ENCODE results near the gene KLKB1.

The KLKB1 gene

DNA sequence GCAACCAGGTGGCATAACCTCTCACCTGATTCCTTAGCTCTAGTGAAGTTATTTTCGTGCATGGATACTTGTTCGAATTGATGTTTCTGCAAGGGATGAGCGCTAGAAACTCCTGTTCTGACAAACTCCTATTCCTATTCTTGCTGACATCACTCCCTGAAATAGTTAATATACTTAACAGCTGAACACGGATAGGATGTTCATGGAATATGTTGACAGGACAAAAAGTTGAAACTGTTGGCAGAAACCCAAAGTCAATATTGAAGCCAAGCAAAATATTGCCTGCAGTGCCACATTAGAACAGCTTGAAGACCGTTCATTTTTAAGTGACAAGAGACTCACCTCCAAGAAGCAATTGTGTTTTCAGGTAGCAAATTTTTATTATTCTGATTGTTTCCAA, at the start of gene KLKB1:
Gene KLKB1 (plus strand): TSS at position 287 of the 400 bp plus-strand sequence. CDS start 689 bp downstream, outside the sequence.
- DNase-seq: no peak

DNA sequence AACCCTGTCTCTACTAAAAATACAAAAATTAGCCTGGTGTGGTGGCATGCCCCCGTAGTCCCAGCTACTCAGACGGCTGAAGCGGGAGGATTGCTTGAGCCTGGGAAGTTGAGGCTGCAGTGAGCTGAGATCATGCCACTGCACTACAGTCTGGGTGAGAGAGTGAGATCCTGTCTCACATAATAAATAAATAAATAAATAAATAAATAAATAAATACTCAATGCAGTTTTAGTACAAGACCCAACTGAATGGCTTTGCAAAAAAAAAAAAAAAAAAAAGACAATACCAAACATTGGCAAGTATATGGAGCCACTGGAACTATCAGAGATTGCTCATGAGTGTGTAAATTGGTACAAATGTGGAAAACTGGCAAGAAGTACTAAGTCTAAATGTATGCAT, 39.2 kb upstream of the KLKB1 start:
- no peak for DNase-seq

DNA sequence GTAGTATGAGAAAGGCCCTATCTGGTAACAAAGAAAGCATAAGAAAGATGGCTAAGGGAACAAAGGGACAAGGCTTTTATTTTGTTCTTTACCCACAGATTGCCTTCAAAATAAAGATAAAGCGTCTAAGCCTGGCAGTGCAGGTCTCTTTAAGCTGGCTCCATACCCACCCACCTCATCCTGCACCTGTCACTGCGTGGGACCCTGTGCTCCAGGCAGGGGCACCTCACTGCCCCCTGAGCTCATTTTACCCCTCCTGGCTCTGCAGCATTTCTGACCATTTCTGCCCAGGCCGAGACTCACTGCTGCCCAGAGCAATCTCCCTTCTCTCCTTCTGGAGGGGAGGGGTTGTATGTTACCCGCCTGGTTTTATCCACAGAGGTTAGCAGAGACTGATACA, 37.7 kb upstream of the KLKB1 start:
- DNase-seq: no peak

DNA sequence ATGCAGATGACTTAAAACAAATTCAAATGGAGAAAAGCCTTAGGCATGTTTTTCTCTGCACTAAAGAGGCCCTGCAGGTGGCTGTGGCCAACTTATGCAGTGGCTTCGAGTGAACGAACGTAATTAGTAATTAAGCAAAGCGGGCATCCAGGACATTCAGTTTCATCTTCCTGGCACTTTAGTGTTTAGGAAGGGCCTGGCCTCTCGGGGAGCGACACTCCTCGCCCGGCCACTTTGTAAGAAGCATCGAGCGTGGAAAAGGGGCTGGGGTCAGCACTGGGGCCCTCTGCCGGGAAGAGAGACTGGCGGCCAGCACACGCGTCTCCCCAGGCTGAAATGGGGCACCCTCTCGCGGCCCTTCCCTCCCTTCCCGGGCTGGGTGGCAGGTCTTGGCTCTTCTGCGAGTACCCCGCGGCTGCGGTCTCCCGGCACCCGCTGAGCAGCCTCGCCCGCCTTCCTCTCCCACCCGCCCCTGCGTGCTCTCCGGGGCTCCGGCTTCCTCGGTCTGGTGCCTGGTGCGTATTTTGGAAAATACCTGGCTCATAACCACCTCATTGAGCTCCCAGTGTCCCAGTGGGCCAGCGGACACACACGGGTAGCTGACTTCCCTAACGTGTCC, 36.6 kb upstream of the KLKB1 start:
- DNase-seq: peak; percentile 38

DNA sequence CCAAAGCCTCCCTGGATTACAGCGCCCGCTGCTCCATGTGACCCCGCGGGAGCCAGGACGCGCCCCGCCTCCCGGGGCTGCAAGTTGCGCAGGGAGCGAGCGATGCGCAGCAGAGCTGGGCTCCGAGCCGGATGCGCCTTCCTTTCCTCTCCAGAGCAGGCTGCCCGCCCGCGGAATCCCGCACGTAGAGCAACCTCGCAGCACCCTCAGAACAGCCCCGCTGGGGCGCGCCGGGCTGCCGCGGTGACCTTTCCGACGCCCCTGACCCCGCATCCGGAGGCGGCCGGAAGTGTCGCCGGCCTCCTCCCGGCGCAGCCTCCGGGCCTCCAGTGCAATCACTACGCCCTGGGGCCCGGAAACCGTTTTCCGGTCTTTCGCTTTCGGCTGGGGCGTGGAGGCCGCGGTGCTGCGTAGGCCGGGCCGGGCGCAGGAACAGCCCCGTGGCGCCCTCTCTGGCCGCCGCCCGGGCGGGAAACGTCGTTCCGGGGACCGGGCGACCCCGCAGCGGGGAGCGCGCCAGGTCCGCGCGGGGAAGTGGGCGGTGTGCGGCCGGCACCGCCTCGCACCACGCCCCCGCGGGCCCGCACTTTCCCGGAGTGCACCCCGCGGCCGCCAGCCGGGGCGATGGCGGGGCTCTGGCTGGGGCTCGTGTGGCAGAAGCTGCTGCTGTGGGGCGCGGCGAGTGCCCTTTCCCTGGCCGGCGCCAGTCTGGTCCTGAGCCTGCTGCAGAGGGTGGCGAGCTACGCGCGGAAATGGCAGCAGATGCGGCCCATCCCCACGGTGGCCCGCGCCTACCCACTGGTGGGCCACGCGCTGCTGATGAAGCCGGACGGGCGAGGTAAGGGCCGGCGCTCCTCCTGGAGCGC, 35.9 kb upstream of the KLKB1 start, which contains the start of gene CYP4V2:
Gene CYP4V2 (plus strand): TSS at position 368 of the 866 bp plus-strand sequence. CDS start 257 bp downstream, at position 625.
- peak; percentile 77 to 79 for DNase-seq

DNA sequence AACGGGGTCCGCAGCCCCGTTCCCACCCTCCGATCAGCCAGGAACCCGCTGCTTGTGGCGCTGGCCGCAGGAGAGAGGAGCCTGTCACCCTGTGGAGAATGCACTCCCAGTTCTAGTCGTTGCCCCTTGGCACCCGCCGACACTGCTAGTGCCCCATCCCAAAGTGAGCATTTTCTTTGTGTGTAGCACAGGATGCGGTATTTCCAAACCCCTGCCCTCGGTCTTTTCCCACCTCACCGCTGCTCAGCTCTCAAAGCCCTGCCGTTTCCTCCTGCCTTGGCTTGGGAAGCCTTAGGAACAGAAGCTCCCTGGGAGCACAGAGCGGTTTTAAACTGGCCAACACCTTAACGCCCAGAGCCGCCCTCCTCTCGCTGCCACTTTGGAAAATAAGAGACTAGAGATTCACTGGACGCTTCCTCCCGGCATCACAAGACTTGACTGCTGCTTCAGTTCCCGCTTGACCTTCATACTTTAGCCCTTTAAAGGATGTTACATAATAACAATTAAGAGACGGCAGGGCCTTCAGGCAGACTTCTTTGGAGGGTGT, 35.2 kb upstream of the KLKB1 start:
- DNase-seq: peak; percentile 16 to 21

DNA sequence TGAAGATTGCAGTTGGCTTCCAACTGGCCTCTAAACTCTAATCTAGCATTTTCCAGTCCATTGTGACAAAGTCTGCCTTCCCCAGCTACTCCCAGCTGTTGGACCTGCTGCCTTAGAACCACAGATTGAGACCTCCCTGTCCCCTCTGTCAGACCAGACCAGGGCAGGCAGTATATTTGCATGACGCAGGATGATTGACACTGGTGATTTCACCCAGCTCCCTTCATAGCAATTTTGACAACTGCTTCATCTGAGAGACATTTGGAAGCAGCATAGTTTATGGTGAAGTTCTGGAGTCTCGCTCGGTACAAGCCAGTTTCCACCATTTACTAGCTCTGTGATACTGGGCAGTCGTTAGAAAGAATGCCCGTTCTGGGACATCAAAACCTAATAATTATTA, 33.5 kb upstream of the KLKB1 start:
- DNase-seq: no peak

DNA sequence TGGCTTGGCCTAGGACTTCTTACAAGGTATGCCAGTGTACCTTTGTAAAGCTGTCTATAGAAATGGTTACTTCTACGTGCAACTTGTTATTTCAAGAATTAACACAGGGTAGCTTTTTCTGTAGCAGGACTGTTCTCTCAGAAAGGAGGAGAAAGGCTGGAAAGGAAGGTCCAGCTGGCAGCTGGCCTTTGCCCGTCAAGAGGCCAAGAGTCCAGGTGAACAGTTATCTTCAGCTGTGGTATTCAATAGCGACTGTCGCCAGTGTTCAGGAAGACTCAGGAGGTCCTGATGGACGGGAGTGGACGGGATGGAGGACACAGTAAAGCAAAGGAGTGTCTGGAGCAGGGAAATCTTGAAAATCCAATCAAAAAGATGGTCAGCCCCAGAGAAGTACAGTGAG, 31.2 kb upstream of the KLKB1 start:
- DNase-seq: no peak

DNA sequence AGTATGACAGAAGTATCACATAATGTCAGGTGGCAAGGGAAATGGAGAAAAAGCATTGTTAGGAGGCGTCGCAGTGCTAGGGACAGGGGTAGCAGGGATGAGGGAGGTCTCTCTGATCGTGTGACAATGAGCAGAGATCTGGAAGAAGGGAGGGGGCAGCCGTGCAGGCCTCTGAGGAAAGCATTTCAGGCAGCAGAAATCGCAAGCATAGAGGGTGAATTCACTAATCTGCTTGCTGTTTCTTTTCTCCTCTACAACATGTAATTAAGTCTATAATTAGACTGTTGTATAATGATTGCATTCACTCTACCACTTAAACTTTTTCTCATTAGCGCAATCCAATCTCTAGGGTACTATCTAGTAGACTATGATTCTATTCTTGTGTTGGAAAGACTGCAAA, 26.8 kb upstream of the KLKB1 start:
- no peak for DNase-seq

DNA sequence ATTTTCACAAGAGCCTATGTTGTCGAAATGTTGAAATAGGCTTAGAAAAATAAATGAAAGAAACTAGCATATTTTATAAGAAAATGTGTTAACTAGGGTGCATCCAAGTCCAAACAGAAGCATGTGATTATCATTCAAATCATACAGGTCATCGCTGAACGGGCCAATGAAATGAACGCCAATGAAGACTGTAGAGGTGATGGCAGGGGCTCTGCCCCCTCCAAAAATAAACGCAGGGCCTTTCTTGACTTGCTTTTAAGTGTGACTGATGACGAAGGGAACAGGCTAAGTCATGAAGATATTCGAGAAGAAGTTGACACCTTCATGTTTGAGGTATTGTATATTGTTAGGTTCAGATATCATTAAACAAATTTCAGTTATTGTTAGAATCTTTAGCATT, 26.3 kb upstream of the KLKB1 start:
- no peak for DNase-seq

DNA sequence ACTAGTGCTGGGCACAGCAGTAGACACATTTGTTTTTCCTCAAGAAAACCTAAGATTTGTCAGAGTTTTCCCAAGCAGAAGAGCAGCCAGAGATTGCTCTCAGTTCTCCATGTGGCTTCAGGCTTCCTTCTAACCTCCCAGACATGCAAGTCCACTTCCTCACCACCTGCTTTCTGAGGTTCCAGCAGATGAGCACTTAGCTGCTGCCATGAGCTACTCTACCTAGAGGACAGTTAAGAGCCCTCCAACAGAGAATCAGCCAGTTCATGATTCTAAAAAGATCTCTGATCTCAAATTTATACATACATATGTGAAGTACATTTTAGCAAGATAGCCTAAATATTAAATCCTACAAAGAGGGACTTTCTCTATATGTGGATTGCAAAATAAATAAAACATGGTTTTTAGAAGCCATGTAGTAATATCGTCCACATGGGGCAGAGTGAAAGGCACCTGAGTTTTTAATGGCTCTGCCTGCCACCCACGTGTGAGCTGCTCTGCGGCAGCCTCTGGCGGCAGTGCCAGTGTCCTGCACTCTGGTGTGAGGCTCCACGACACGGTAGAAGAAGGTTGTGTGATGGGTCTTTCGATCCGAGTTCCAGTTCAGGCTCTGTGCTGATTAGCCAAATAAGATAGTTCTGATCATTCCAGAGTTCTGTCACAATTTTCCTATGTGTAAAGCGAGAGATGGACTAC, 25.6 kb upstream of the KLKB1 start:
- peak; percentile 23 to 38 for DNase-seq

DNA sequence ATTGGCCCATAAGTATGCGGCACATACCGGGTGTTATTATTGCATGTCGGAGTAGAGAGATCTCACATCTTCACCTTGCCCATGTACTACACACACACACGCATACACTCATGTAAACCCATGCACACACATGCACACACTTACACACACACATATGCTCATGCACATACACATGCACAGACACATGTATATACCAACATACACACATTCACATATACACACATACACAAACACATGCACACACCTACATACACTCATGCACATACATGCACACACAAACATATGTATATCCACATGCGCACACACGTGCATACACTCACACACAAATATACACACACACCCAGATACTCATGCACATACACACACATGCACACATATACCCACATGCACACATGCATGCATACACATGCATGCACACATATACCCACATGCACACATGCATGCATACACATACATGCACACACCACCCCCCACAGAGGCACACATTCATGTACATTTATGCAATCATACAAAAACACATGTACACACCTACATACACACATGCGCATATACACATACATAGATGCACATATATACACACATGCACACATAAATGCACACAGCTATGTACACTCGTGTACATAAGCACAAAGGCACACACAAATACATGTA, 24.7 kb upstream of the KLKB1 start:
- no peak for DNase-seq

DNA sequence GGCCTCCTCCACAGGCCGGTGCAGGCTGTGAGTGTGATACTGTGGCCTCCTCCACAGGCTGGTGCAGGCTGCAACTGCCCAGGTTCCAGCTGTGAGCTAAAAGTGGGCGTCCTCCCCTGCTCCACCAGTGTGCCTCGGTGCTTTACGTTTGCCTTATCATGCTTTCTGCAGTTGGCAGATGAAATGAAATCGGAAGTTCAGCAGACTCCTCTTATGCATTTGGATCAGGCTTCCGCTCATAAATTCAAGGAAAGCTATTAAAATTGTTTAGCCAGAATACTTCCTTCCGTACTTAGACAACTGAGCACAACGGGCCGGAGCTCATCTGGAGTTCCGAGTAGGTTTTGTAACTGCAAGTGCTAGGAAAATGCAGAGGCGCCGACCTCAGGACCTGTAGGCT, 23.9 kb upstream of the KLKB1 start:
- DNase-seq: no peak

DNA sequence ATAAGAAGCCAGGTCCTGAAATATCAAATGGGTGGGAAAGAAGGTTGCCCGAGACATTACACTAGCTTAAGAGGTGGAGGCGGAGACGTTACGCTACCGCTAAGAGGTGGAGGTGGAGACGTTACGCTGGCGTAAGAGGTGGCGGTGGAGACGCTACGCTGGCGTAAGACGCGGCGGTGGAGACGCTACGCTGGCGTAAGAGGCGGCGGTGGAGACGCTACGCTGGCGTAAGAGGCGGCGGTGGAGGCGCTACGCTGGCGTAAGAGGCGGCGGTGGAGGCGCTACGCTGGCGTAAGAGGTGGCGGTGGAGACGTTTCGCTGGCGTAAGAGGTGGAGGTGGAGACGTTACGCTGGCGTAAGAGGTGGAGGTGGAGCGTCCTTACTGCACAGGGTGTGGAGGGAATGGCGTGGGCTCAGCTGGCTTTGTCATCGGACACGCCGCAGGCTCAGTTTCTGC, 23.2 kb upstream of the KLKB1 start:
- no peak for DNase-seq

DNA sequence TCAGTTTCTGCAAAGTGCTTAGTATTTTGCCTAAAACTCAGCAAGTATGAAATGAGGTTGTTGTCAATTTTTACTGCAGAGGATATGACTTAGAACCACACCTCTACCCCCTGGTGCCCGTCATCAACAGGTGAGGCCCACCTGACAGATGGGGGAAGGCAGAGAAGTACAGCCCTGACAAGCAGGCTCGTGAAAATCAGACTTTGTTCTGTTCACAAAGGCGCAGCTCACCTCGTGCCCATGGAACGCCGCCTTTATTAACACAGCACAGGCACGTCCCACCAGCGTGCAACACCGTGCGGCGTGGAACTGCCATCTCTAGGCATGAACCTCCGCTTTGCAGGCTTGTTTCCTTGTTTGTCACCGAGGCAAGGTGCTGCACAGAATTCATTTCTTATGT, 22.6 kb upstream of the KLKB1 start:
- DNase-seq: no peak

DNA sequence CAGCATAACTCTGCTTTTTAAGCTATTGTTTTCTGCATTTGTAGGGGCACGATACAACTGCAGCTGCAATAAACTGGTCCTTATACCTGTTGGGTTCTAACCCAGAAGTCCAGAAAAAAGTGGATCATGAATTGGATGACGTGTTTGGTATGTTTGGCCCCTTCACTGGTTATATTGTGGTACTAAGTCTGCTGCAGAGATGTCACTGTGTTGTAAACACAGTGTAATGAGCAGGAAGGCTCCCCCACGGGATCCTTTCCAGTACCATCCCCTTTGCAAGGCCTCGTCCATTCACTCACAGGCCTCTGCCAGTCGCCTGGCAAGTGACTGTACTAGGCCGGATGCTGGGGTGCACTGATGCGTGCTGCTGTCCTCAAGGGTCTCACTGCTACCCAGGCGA, 22.2 kb upstream of the KLKB1 start:
- no peak for DNase-seq

DNA sequence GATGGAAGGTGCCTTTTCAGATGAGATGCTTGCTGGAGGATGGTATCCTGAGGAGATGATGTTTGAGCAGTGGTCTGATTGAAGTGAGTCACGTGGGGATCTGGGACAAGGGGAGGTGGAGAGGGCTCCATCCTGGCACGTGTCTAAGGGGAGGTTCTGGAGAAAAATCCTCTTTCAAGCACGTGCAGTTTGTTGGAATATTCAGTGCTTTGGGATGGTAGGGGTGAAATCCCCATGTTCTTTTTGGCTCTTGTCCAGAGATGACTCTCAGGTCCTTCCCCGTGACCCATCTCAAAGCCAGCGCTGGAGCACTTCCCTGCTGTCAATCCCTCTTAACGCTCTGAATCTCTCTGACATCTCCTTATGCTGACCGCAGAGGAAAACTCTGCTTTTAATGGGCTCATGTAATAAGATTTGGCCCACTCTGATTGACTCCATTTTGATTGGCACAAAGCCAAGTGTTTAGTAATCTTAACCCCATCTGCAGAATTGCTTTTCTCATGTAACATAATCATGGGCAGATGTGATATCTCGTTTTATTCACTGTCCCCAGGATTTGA, 10.8 kb upstream of the KLKB1 start:
- DNase-seq: no peak

DNA sequence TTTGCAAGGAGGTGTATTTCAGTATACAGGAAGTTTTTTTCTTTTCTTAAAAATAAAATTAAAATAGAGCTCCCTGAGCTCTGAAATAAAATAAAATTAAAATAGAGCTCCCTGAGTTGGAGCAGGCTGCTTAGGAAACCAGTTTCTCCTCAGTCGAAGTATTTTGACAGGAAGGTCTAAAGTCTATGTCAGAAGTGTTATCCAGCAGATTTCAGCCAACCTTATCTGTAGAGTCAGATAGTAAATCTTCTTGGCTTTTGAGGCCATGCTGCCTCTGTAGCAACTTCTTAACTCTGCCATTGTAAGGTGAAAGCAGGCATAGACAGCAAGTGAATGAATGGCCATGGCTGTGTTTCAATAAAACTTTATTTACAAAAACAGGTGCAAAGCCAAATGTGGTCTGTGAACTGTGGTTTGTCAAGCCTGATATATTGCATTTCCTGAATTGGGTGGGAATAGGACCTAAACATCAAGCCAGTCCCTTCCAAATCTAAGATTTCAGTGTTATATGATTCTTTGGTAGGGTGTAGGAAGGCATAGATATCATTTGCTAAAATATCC, 9.5 kb upstream of the KLKB1 start:
- no peak for DNase-seq

DNA sequence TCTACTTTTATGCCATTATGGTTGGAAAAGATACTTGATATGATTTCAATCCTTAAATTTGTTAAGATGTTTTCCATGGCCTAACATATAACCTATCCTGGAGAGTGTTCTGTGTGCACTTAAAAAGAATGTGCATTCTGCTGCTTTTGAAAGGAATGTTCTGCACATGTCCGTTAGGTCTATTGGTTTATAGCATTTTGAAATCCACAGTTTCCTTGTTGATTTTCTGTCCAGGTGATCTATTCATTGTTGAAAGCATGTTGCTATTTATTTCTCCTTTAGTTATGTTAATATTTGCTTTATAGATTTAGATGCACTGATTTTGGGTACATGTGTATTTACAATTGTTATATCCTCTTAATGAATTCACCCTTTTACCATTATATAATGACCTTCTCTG, 5.7 kb upstream of the KLKB1 start:
- DNase-seq: no peak

DNA sequence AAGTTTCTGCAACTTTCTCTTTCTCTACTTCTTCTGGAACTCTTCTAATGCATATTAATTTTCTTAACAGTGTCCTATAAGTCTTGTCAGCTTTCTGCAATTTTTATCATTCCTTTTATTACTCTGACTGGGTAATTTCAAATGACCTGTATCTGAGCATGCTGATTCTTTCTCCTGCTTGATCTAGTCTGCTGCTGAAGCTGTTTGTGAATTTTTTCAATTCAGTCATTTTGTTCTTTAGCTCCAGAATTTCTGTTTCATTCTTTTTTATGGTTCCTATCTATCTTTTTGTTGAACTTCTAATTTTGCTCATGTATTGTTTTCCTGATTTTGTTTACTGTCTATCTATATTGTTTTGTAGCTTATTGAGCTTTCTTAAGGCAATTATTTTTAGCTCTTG, 1.5 kb upstream of the KLKB1 start:
- no peak for DNase-seq

DNA sequence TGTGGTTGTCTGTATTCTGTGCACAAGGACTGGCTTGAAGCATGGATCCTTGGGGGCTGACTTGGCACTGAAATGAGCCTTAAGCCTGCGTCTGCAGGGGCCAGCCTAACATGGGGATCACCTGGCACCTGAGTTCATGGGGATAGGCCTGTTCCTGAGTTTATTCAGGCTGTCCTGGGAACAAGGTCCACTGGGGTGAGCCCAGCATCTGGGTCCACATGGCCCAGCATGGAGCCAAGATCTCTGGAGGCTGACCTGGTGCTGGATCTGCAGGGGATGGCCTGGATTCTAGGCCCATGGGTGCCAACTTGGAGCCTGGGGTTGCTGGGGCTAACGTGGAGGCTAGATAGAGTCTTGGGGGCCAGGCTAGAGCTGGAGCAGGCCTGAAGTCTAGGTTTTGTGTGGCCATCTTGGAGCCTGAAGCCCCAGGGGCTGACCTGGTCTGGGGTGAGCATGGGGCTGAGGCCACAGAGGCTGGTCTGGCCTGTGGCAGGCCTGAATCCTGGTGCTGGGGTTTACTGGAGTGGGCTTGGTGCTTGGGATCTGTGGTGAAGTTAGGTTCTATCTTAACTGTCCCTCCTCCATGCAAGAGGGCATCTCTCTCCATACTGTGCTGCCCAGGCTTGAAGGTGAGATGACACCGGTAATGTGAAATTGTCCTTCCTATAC, 652 bp upstream of the KLKB1 start:
- DNase-seq: no peak

All from stimulated activated CD4-positive, alpha-beta T cell treated with anti-CD3 and anti-CD28 coated beads, Interleukin-2, amount 100 ng/mL, for 48 hours (primary cell).